GM18517 (cell line): Measurements from ENCODE around the gene BSN.
A peak's percentile ranks its signal among the peaks of the same experiment; 100 is the strongest.
"Not testable (repeated sequence)": the region's sequence is repeated elsewhere in the genome, so short reads cannot be mapped to it uniquely, and the experiment has no call there.

Experiments used
- ATAC-seq: cut with Tn5 transposase; IDR thresholded peaks from one replicate; pipeline ENCODE4 v1.9.1; 2021; ENCODE audit warnings: mild to moderate bottlenecking, moderate library complexity; ENCODE audit not compliant: unreplicated experiment

Gene BSN

GRCh38 chr3:49668861-49669260 is 114.6 kb downstream of the BSN start:
- ATAC-seq, result no peak

- ATAC-seq, result no peak
Measured at GRCh38 chr3:49669352-49669751, 115.1 kb downstream of the BSN start.

GRCh38 chr3:49670940-49671290 is 116.6 kb downstream of the BSN start:
- ATAC-seq, result no peak

- ATAC-seq, result no peak
Measured at GRCh38 chr3:49671291-49672288, 117.3 kb downstream of the BSN start.

DNA sequence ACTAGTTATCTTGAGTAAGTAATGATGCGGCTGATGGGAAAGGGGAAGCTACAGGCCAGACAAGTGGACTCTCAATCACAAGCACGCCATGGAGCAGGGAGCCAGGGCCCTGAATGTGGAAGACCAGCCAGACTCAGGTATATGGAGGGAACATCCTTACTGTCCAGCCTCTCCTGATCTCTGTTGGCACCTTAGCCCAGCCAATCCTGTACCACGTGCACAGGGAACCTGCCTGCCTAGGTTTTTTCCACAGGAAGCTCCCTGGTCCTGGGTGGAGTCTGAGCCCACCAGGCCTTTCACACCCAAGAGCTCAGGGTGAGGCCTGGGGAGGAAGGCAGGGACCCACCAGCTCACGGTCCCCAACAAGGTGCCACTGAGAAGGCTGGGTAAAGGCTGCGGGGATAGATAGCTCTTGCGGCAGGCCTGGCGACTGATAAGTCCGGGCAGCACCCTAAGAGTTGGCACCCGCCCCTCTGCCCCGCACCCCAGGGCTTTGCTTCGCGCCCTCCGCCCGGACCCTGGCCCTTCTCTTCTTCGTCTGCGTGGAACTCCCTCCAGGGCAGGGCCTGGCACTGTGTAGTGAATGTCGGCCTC is 118.9 kb downstream of the BSN start:
- no peak for ATAC-seq

DNA sequence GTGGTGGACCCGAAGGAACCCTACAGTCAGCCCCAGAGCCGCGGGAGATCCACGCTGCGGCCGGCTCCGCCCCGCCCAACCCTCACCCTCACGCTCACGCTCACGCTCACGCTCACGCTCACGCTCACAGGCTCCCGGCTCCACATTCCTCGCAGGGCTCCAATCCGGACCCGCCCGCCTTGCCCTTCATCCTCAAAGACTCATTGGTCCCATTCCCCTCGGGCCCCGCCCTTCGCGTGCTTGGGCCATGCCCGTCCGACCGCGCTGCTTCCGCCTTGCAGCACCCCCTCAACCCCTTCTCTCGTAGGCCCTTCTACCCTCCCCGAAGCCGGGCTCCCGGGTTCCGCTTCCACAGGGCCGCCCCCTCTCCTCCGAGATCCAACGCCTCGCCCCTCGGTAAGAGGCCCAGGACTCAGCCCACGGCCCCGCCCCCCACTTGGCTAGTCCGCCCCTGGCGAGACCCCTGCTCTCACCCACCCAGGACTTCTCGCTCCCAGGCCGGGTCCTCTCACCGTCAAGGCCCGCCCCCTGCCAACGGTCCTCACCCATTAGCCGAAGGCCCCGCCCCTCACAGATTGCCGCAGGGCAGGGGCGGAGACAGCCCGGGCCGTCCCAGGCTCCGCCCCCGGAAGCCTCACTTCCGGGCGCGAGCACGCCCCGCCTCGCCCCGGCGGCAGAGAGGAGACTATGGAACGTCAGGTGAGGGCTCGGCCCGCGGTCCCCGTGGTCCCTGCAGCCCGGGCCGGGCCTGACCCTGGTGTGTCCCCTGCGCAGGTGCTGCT is 119.6 kb downstream of the BSN start, which contains the start of gene APEH:
Gene APEH, plus strand, starts transcription at position 637 of the 782 bp plus-strand sequence. Its CDS starts 51 bp downstream, at position 688.
- ATAC-seq, result peak; percentile 73

GRCh38 chr3:49674497-49674983 is 120.3 kb downstream of the BSN start:
- peak; percentile 37 for ATAC-seq

- no peak for ATAC-seq
Measured at GRCh38 chr3:49675912-49676311, 121.6 kb downstream of the BSN start.

DNA sequence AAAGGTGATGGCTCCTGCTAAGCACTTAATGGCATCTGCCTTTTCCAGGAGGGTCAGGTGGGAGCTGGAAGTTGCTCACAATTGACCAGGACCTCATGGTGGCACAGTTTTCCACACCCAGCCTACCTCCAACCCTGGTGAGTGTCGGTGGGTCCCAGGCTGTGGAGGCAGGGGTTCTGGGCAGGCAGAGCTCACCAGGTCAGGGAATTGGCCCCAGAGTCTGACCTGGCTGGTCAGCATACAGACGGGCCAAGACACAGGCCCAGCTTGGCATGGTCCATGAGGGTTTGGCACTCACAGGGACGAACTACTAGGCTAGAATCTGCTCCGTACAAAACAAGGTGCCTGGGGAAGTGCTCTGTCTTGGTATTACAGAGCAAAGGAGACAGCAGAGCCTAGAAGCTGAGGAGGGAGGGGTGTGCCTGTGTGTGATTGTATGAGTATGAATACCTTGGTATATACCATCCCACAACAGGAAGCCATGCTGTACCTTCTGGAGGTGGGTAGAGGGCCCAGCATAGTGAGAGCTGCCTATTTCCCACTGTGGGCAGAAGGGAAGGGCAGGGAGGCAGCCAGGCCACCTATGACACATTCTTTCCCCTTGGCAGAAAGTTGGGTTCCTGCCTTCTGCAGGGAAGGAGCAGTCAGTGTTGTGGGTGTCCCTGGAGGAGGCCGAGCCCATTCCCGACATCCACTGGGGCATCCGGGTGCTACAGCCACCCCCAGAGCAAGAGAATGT is 126.4 kb downstream of the BSN start:
- no peak for ATAC-seq

GRCh38 chr3:49681232-49681522 is 126.9 kb downstream of the BSN start:
- ATAC-seq, result no peak

- no peak for ATAC-seq
Measured at GRCh38 chr3:49681543-49681942, 127.3 kb downstream of the BSN start.

DNA sequence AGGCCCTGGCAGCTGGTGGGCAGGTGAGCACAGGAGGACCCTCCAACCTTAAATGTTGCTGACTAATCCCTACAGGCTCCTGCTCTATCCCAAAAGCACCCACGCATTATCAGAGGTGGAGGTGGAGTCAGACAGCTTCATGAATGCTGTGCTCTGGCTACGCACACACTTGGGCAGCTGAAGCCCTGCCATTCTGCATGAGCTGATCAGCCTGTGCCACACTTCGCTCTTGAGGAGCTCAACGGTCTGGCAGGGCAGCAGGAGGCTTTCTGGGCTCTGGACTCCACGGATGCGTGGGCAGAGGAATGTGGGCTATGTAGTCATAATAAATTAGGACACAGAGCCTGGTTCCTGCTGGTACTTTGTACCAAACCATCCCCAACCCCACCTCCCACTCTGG is 128.9 kb downstream of the BSN start:
- no peak for ATAC-seq

- not testable (repeated sequence) for ATAC-seq
Measured at GRCh38 chr3:49684453-49684852, 130.2 kb downstream of the BSN start.

DNA sequence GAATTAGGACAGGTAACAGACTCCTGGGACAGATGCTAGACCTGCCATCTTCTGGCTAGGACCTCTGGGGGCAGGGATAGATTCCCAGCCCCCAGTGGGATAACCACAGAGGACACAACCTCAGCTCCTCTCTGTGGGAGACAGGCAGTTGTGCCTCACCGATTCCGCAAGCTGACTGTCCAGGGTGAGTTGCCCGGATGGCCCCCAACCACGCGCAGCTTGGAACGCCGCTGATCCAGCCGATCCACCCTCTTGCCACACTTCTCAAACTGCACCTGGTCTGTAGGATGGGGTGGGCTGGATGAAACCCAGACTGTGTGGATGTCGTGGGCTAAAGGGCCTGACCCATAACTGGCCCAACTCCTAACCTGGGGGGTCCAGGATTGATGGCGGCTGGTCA is 130.8 kb downstream of the BSN start:
- not testable (repeated sequence) for ATAC-seq

- not testable (repeated sequence) for ATAC-seq
Measured at GRCh38 chr3:49685846-49686245, 131.6 kb downstream of the BSN start.

DNA sequence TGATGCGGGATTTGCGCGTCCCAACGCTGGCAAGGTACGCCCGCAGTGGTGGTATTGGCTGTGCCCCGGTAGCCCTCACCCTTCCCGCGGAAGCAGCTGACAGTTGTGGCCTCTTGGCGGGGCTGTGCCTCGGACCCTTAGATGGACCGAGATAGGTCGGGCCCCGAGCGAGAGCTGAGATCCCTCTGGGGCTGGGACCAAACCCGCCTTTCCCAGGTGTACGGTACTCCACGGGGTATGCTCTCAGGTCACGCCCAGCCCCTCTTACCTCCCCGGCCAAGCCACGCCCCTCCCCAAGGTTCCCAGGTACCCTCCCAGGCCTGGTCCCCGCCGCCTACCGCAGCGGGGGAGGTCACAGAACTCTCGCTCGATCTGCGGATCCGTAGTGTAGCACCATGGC is 132.1 kb downstream of the BSN start:
- not testable (repeated sequence) for ATAC-seq

DNA sequence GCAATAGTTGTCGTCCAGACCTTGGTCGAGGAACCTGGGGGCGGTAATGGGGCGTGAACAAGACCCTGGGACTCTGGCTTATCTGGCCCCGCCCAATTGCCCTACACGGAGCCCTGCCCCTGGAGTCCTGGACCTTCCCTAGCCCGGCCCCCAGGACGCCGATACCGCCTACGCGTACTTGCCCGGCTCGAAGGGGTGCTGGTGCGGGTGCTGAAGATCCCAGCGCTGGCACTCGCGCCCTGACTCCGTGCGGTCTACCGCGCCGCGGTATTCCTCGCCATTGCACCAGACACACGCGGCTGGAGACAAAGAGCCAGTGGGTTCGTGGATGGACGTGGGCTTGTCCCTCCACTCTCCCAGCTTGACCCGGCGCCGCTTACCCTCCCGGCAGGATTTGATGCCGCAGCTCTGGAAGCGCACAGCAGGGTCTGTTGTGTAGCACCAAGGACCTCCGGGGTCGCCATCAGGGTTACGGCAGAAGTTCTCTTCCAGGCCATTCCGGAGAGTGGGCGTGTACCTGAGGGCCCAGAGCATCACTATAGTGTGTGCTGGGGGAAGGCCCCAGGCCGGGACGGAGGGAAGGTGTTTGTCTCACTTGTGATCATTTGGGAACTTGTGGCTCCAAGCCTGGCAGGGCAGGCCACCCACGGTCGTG is 132.6 kb downstream of the BSN start:
- not testable (repeated sequence) for ATAC-seq

DNA sequence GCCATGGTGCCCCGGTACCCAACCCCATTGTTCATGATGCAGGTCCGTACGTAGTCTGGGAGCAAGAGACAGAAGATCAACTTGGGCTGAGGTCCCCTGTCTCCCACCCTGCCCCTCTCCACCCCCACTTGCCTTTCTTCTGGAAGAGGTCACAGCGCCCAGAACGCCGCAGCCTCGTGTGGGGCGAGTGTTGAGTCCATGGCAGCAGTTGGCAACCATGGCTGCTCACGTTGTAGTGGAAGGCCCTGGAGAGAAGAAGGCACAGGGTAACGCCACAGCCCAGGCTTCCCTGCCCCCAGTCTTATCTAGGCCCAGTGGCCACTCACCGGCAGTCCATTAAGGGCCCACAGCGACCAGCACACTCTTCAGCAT is 133.1 kb downstream of the BSN start:
- ATAC-seq, result not testable (repeated sequence)

- ATAC-seq, result peak; percentile 22
Measured at GRCh38 chr3:49688338-49689045, 134.2 kb downstream of the BSN start.
